ENCODE results near the gene ZPLD1. TPM values are rescaled to one million over a fixed set of nuclear protein-coding genes. Genes with fewer than 3 reads are reported as not detected.

ZPLD1 gene
- total RNA-seq, 2 donors from 2014 or later = not detected

- H3K27ac ChIP-seq = no peak overlapping the region
- H3K9me3 ChIP-seq = no peaks in the 10 kb centered on the region
- no peaks in the 10 kb centered on the region for H3K4me1 ChIP-seq (ENCODE audit: control insufficient read depth in 1 of 2, low read depth in 2 of 2)
- H3K27me3 ChIP-seq (replicated peaks; ENCODE audit: insufficient read depth) = no peaks in the 10 kb centered on the region
- DNase-seq (ENCODE audit: low spot score) (no peak), ATAC-seq (ENCODE audit: insufficient number of reproducible peaks, low FRiP score, low read depth) (no peak)
- no peak overlapping the region for H3K4me3 ChIP-seq
- no peaks in the 10 kb centered on the region for H3K36me3 ChIP-seq
- no peak for TF ChIP-seq CTCF (IDR thresholded peaks at IDR 0.05)
Observed at GRCh38 chr3:102470066-102470465, 35.3 kb downstream of the ZPLD1 start.

- H3K4me1 ChIP-seq (ENCODE audit: control insufficient read depth in 1 of 2, low read depth in 2 of 2) = no peaks in the 10 kb centered on the region
- ATAC-seq (ENCODE audit: insufficient number of reproducible peaks, low FRiP score, low read depth) = no peak
- H3K27ac ChIP-seq = no peak overlapping the region
- no peaks in the 10 kb centered on the region for H3K27me3 ChIP-seq (replicated peaks; ENCODE audit: insufficient read depth)
- DNase-seq (ENCODE audit: low spot score) = no peak
- no peaks in the 10 kb centered on the region for H3K9me3 ChIP-seq
- H3K36me3 ChIP-seq = no peaks in the 10 kb centered on the region
- no peak for TF ChIP-seq CTCF (IDR thresholded peaks at IDR 0.05)
- no peak overlapping the region for H3K4me3 ChIP-seq
Observed at GRCh38 chr3:102471001-102471400, 36.2 kb downstream of the ZPLD1 start.

GRCh38 chr3:102471491-102471890 is 36.7 kb downstream of the ZPLD1 start:
- no peaks in the 10 kb centered on the region for H3K9me3 ChIP-seq
- no peak for TF ChIP-seq CTCF (IDR thresholded peaks at IDR 0.05)
- no peaks in the 10 kb centered on the region for H3K4me1 ChIP-seq (ENCODE audit: control insufficient read depth in 1 of 2, low read depth in 2 of 2)
- DNase-seq (ENCODE audit: low spot score) (no peak), ATAC-seq (ENCODE audit: insufficient number of reproducible peaks, low FRiP score, low read depth) (no peak)
- no peaks in the 10 kb centered on the region for H3K36me3 ChIP-seq
- no peaks in the 10 kb centered on the region for H3K27me3 ChIP-seq (replicated peaks; ENCODE audit: insufficient read depth)
- no peak overlapping the region for H3K4me3 ChIP-seq
- H3K27ac ChIP-seq = no peak overlapping the region

GRCh38 chr3:102473648-102474047 is 38.8 kb downstream of the ZPLD1 start:
- Histone ChIP-seq H3K9me3 (no peaks in the 10 kb centered on the region), H3K27me3 (replicated peaks; ENCODE audit: insufficient read depth) (no peaks in the 10 kb centered on the region), H3K4me3 (no peak overlapping the region), H3K4me1 (ENCODE audit: control insufficient read depth in 1 of 2, low read depth in 2 of 2) (no peaks in the 10 kb centered on the region), H3K27ac (no peak overlapping the region), H3K36me3 (no peaks in the 10 kb centered on the region)
- DNase-seq (ENCODE audit: low spot score) = no peak
- no peak for TF ChIP-seq CTCF (IDR thresholded peaks at IDR 0.05)
- ATAC-seq (ENCODE audit: insufficient number of reproducible peaks, low FRiP score, low read depth) = no peak

GRCh38 chr3:102474207-102474606 is 39.4 kb downstream of the ZPLD1 start:
- DNase-seq (ENCODE audit: low spot score) (no peak), ATAC-seq (ENCODE audit: insufficient number of reproducible peaks, low FRiP score, low read depth) (no peak)
- no peaks in the 10 kb centered on the region for H3K4me1 ChIP-seq (ENCODE audit: control insufficient read depth in 1 of 2, low read depth in 2 of 2)
- TF ChIP-seq CTCF (IDR thresholded peaks at IDR 0.05) = no peak
- no peaks in the 10 kb centered on the region for H3K9me3 ChIP-seq
- H3K4me3 ChIP-seq = no peak overlapping the region
- no peaks in the 10 kb centered on the region for H3K36me3 ChIP-seq
- H3K27me3 ChIP-seq (replicated peaks; ENCODE audit: insufficient read depth) = no peaks in the 10 kb centered on the region
- H3K27ac ChIP-seq = no peak overlapping the region

Data from thoracic aorta (tissue), 2 donors.